Natural killer cell treated with Interleukin-12 subunit alpha and Interleukin-12 subunit beta and Interleukin-15 and Interleukin-18, amount 100 ng/mL, for 72 hours (primary cell): Measurements from ENCODE around the gene MTCL1. TPM values are rescaled to one million over a fixed set of nuclear protein-coding genes. Genes with fewer than 3 reads are reported as not detected.
A peak's percentile ranks its signal among the peaks of the same experiment; 100 is the strongest.

Experiments
- ATAC-seq, 2 donors: fragments of 150-1000 bp; cut with Tn5 transposase in 1 of 2; sonication (Bioruptor Pico), chemical (Tn5 transposase) in 1 of 2; 2 replicates each; pipeline ENCODE4 v1.10.0; 2021
- DNase-seq: peaks from one replicate; pipeline ENCODE4 v3.0.0; 2022; ENCODE audit warnings: low spot score
- H3K27ac Mint-ChIP-seq, 2 donors: 1 replicate in 1 of 2; 2 replicates in 1 of 2; pipeline ENCODE4 v1.8.0; 2022; ENCODE audit warnings: mixed read lengths in 2 of 2, mild to moderate bottlenecking in 1 of 2, moderate library complexity in 1 of 2
- H3K27me3 Mint-ChIP-seq, 2 donors: 1 replicate in 1 of 2; 2 replicates in 1 of 2; pipeline ENCODE4 v1.8.0; 2022; ENCODE audit warnings: mixed read lengths in 2 of 2
- H3K36me3 Mint-ChIP-seq: one replicate; pipeline ENCODE4 v1.8.0; 2022; ENCODE audit warnings: mixed read lengths
- H3K4me1 Mint-ChIP-seq, 2 donors: 1 replicate in 1 of 2; 2 replicates in 1 of 2; pipeline ENCODE4 v1.8.0; 2022; ENCODE audit warnings: low read depth in 2 of 2, mixed read lengths in 2 of 2, mild to moderate bottlenecking in 1 of 2
- H3K4me3 Mint-ChIP-seq: one replicate; pipeline ENCODE4 v1.8.0; 2022; ENCODE audit warnings: mixed read lengths
- H3K9me3 Mint-ChIP-seq: 2 replicates; pipeline ENCODE4 v1.8.0; 2022; ENCODE audit warnings: mixed read lengths
- total RNA-seq, 2 donors: library from RNA; stranded (reverse); gene quantifications; one replicate each; pipeline ENCODE4 v1.2.3, GENCODE V29; 2022

Gene MTCL1
- total RNA-seq, 2 donors from 2014 or later, result 0.38 to 0.50 TPM

DNA sequence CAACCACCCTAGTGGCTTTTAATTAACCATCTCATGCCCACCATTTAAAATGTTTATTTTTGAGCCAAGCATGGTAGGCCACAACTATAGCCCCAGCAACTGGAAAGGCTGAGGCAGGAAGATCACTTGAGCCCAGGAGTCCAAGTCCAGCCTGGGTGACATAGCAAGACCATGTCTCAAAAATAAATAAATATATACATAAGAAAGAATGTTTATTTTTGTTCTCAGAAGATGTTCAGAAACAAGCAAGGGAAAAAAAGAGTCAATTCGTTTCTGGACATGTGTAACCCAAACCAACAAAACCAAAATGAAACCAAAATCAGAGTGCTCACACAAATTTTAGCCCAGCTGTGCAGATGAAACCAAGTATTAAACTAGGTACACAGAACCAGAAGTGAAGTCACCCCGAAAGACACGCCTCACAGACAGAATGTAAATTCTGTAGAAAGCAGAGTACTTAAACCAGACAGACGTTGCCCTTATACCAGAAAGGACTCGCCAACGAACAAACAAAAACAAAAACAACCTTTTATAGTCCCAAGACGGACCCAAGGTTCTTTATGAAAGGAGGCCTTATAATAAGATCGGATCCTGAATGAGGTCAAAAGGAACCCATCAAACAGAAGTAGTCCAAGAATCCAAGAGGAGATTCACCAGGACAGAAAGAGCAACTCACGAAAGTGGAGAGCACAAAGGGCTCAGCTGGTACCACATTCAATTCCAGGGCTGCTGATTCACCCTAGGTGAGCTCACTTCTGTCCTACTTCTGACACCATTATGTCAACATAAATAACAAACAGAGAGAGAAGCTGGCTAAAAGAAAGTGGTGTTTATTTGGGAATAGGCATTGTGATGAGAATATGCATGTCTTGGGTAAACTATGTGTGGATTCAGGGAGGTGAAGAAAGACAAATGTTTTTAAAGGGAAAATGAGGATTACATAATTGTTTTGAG, 31.8 kb upstream of the MTCL1 start:
- peaks cover 0 to 3% of the 10 kb centered on the region in 2 donors for H3K27me3 Mint-ChIP-seq
- ATAC-seq (no peak), DNase-seq (no peak)
- no peaks in the 10 kb centered on the region for H3K4me1 Mint-ChIP-seq
- no peaks in the 10 kb centered on the region for H3K9me3 Mint-ChIP-seq
- H3K36me3 Mint-ChIP-seq, result no peaks in the 10 kb centered on the region
- H3K4me3 Mint-ChIP-seq, result no peak overlapping the region
- no peak overlapping the region for H3K27ac Mint-ChIP-seq

DNA sequence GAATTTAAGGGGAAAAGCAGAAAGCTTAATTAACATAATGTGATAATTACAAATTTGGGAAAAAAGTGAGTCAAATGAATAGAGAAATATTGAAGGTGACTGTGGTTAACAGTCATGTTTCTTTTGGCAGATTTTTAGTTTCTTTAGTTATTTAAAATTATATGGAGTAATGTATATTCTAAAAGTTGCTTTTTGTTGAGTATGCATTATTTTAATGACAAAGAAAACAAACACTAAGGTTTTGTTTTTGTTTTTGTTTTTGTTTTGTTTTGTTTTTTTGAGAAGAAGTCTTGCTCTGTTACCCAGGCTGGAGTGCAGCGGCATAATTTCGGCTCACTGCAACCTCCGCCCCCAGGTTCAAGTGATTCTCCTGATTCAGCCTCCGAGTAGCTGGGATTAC, 30.3 kb upstream of the MTCL1 start:
- ATAC-seq, result no peak
- no peak overlapping the region for H3K27ac Mint-ChIP-seq
- H3K36me3 Mint-ChIP-seq, result no peaks in the 10 kb centered on the region
- H3K9me3 Mint-ChIP-seq, result no peaks in the 10 kb centered on the region
- peaks cover 0 to 3% of the 10 kb centered on the region in 2 donors for H3K27me3 Mint-ChIP-seq
- H3K4me1 Mint-ChIP-seq, result no peaks in the 10 kb centered on the region
- no peak for DNase-seq
- no peak overlapping the region for H3K4me3 Mint-ChIP-seq

DNA sequence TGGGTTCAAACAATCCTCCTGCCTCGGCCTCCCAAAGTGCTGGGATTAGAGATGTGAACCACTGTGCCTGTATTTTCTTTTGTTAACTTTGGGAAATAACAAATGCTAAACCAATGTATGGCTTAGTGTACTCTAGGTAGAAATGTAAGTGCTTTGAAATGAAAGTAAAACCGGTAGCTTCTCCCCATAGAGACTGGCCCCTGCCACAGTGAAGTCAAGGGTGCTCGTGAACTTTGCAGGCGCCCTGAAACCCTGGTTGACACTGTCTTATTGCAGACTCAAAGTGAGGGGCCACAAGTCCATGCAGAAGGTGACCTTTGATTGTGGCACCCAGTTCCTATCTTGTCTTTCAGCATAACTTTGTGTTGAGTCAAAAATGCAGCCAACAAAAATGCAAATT, 24.2 kb upstream of the MTCL1 start:
- Mint-ChIP-seq H3K4me1 (no peaks in the 10 kb centered on the region), H3K27ac (no peak overlapping the region), H3K27me3 (peaks cover 0 to under 1% of the 10 kb centered on the region in 2 donors), H3K36me3 (no peaks in the 10 kb centered on the region), H3K4me3 (no peak overlapping the region), H3K9me3 (no peaks in the 10 kb centered on the region)
- DNase-seq (no peak), ATAC-seq (no peak)

DNA sequence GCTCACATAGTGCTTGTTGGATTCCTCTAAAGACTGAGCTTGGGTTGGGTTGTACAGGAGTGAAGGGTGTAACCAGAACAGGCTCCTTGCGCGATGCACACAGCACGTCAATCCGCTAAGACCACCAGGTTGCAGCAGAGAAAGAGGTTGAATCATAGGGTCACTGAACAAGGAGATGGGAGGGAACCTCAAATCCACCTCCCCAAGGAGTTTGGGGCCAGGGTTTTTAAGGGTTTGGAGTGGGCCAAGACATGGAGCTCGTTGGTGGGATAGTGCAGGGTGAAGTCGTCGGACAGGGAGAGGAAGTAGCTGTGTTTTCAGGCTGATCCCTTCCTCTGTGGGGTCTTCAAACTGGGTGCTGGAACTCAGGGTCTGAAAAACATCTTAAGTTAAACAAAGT, 20.8 kb upstream of the MTCL1 start:
- Mint-ChIP-seq H3K9me3 (no peaks in the 10 kb centered on the region), H3K27ac (no peak overlapping the region), H3K36me3 (no peaks in the 10 kb centered on the region), H3K4me1 (no peaks in the 10 kb centered on the region), H3K4me3 (no peak overlapping the region), H3K27me3 (peaks cover 0 to 4% of the 10 kb centered on the region in 2 donors)
- ATAC-seq (no peak), DNase-seq (no peak)

DNA sequence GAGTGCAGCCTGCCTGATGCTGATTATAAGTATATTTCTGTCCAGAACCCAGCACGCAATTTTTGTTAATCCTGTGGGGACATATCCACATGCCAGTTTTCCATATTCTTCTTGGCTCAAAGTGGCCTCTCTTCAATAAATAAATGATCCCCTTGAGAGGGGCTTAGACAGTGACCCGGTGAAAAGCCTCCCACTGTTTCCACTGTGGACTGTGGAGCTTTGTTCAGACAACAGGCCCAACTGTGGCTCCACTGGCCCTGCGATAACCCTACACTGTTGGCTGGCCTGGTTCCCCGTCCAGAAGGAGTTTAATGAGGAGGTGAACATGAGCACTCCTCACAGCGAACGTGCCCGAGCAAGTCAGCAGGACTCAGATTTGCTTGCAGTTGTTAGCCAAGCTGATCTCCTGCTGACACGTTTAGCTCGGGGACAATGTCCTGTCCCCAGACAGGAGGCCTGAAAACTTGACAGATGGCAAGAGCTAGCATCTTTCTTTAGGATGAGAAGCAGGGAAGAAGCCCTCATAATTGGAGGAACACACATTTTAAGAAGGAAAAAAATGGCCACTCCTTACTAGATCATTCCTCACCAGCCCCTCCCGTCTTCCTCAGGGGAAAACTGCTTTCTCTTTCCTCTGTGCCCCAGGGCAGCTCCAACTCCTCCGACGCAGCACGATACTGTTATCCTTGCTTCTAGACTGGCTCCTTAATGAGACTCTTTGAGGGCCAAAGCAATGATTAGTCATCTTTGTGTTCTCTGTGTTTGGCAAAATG, 20.0 kb upstream of the MTCL1 start:
- no peak for DNase-seq
- no peak overlapping the region for H3K4me3 Mint-ChIP-seq
- H3K27ac Mint-ChIP-seq, result no peak overlapping the region
- peaks cover 0 to 11% of the 10 kb centered on the region in 2 donors for H3K27me3 Mint-ChIP-seq
- H3K4me1 Mint-ChIP-seq, result no peaks in the 10 kb centered on the region
- H3K9me3 Mint-ChIP-seq, result no peaks in the 10 kb centered on the region
- ATAC-seq, result peak in 1 of 2 donors; percentile 9
- no peaks in the 10 kb centered on the region for H3K36me3 Mint-ChIP-seq

DNA sequence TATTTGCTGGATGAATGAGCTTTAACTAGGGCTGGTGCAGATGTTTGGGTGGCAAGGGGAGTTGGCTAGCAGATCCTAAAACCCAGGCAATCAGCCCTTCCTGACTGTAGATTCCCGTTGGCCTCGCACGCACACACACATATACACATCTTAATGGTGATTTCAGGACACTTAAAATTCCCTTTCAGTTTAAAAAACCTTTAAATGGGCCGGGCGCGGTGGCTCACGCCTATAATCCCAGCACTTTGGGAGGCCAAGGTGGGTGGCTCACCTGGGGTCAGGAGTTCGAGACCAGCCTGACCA, 19.5 kb upstream of the MTCL1 start:
- H3K36me3 Mint-ChIP-seq, result no peaks in the 10 kb centered on the region
- no peak for ATAC-seq
- H3K9me3 Mint-ChIP-seq, result no peaks in the 10 kb centered on the region
- DNase-seq, result no peak
- no peak overlapping the region for H3K27ac Mint-ChIP-seq
- no peak overlapping the region for H3K4me3 Mint-ChIP-seq
- no peaks in the 10 kb centered on the region for H3K4me1 Mint-ChIP-seq
- H3K27me3 Mint-ChIP-seq, result peaks cover 0 to 12% of the 10 kb centered on the region in 2 donors

DNA sequence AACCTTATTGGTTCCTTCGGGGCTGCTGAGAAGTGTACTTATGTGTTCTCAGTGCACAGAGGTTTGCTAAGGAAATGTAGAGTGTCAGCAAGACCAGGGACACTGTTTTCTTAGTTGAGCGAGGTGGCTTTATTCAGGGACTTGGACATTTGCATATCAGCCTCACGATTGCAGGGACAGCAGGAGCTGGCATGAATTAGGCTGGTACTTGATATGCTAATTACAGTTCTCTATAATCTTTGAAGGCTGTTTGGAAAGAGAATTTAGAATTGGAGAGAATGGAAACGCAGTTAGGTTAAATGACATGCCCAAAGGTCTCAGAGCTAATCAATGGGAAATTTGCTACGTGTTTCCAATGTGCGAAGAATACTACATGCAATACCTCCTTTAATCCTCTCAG, 18.7 kb upstream of the MTCL1 start:
- no peaks in the 10 kb centered on the region for H3K9me3 Mint-ChIP-seq
- H3K27me3 Mint-ChIP-seq, result peaks cover 0 to 12% of the 10 kb centered on the region in 2 donors
- H3K36me3 Mint-ChIP-seq, result no peaks in the 10 kb centered on the region
- no peak overlapping the region for H3K27ac Mint-ChIP-seq
- H3K4me1 Mint-ChIP-seq, result no peaks in the 10 kb centered on the region
- ATAC-seq (no peak), DNase-seq (no peak)
- H3K4me3 Mint-ChIP-seq, result no peak overlapping the region

DNA sequence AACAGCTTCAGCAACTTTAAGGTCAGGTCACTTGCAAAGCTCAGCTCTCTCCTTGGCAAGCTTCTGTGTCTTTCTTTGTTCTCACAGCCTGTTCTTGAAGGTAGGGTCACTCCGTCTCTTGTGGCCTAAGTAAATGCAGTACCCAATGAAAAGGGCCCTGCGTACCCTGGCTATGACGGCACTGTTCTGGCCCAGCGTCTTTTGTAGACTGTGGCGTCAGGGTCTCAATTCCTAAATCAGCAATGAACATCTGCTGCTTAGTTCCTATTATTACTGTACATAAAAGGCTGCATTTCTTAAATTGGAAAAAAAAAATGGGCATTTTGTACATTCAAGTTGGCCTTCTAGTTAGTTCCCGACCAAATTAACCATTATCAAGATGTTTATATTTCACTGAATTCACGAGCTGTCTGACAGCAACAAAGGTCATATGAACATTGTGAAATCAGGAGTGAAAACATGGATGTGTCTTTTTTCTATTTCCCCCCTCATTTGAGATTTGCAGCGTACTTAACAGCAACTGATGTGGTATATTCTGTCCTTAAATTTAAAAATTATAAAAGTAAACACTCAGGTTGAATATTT, 17.0 kb upstream of the MTCL1 start:
- Mint-ChIP-seq H3K27ac (no peak overlapping the region), H3K4me3 (no peak overlapping the region), H3K4me1 (no peaks in the 10 kb centered on the region), H3K27me3 (peaks cover 3 to 12% of the 10 kb centered on the region in 2 donors), H3K9me3 (no peaks in the 10 kb centered on the region), H3K36me3 (no peaks in the 10 kb centered on the region)
- no peak for ATAC-seq
- no peak for DNase-seq

DNA sequence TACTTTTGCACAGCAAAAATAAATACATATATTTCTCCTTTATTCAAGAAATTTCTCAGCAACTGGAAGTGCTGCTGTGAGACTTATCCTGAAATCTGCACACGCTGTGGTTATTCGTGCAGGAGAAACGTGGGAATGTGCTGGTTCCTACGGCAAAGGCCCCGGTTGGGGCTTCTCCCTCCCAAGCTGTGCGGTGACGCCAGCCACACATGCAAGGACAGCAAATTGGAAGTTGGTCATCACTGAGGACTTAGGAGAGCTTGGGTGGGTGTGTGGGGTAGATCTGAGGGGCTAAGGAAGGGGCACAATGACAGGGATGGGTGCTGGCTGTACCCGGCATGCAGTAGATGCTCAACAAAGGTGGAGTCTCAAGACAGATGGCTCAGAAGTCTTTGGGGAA, 16.5 kb upstream of the MTCL1 start:
- no peak for DNase-seq
- Mint-ChIP-seq H3K9me3 (no peaks in the 10 kb centered on the region), H3K27me3 (peaks cover 3 to 12% of the 10 kb centered on the region in 2 donors), H3K4me1 (no peaks in the 10 kb centered on the region), H3K27ac (no peak overlapping the region), H3K4me3 (no peak overlapping the region), H3K36me3 (no peaks in the 10 kb centered on the region)
- no peak for ATAC-seq

DNA sequence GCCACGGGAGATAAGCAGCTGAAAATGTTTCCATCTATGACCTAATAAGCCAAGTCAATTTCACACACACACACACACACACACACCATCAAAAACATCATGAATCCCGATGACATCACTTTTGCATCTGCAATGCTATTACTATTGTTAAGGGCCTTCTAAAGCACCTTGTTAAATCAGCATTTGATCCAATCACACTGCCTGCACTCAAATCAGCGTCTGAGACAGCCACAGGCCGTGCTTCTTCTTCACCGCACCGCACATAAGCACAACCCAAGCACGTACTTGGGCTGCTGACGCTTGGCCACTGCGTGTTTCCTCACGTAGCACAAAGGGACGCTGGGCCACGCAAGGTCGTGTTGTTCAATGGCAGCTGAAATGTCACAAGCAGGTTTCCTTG, 15.8 kb upstream of the MTCL1 start:
- H3K4me3 Mint-ChIP-seq, result no peak overlapping the region
- H3K4me1 Mint-ChIP-seq, result no peaks in the 10 kb centered on the region
- H3K9me3 Mint-ChIP-seq, result no peaks in the 10 kb centered on the region
- H3K36me3 Mint-ChIP-seq, result no peaks in the 10 kb centered on the region
- no peak overlapping the region for H3K27ac Mint-ChIP-seq
- ATAC-seq (no peak), DNase-seq (no peak)
- peaks cover 3 to 12% of the 10 kb centered on the region in 2 donors for H3K27me3 Mint-ChIP-seq

DNA sequence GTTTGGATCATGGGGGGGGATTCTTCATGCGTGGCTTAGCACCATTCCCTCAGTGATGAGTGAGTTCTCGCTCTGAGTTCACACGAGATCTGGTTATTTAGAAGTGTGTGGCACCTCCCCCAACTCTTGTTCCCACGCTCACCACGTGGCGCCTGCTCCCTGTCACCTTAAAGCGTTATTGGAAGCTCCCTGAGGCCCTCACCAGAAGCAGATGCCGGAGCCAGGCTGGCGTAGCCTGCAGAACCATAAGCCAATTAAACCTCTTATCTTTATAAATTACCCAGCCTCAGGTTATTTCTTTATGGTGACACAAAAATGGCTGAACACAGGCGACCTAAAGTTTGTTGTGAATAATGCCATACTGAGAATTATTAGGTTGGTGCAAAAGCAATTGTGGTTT, 10.5 kb upstream of the MTCL1 start:
- Mint-ChIP-seq H3K27me3 (peaks cover 8 to 18% of the 10 kb centered on the region in 2 donors), H3K27ac (no peak overlapping the region), H3K4me1 (no peaks in the 10 kb centered on the region), H3K4me3 (no peak overlapping the region), H3K9me3 (no peaks in the 10 kb centered on the region), H3K36me3 (no peaks in the 10 kb centered on the region)
- DNase-seq, result no peak
- ATAC-seq, result no peak

DNA sequence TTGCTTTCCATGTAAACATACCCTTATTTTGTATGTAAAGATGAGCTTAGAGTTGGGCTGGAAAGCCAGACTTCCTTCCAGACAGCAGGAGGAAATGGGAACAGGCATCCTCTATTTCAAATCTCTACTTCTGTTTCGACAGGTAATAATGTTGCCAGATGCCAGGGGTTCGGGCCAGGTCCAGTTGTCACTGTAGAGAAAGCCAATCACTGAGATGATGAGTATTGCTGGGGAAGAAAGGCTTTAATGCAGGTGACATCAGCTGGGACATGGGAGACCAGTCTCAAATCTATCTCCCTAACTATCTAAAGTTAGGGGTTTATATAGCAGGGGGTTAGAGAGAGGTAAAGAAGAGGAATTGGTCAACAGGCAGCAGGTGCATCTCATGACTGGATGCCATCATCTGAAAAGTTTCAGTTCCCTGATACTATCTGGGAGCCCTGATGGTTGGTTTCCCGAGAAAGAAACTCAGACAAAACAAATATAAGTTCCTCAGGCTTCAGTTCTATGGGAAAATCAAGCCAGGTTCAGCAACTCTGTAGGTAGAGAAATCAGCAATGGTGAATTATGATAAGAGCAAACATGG, 9.3 kb upstream of the MTCL1 start:
- no peak overlapping the region for H3K4me3 Mint-ChIP-seq
- H3K27me3 Mint-ChIP-seq, result peaks cover 9 to 19% of the 10 kb centered on the region in 2 donors
- DNase-seq (no peak), ATAC-seq (no peak)
- no peak overlapping the region for H3K27ac Mint-ChIP-seq
- no peaks in the 10 kb centered on the region for H3K36me3 Mint-ChIP-seq
- no peaks in the 10 kb centered on the region for H3K9me3 Mint-ChIP-seq
- no peaks in the 10 kb centered on the region for H3K4me1 Mint-ChIP-seq

DNA sequence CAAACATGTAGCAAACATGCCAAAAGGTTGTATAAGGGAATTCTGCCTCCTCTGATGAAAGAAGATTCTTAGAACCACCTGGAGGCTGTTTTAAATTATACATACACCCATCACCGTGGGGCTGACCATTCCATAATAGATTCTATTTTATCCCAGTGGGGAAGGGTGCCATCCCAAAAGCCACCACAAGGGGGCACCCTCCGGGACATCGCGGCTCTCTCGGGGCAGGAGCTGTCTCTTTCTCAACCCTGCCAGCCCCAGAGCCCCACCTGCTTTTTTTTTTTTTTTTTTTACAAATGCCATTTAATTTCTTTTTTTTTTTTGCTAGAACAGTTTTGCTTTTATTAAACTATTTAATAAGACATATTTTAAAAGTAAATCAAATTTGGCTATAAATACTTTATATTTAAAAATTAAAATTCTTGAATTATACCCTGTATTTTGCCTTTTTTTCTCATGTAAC, 8.6 kb upstream of the MTCL1 start:
- Mint-ChIP-seq H3K4me3 (no peak overlapping the region), H3K36me3 (no peaks in the 10 kb centered on the region), H3K27me3 (peaks cover 9 to 27% of the 10 kb centered on the region in 2 donors), H3K27ac (no peak overlapping the region), H3K4me1 (no peaks in the 10 kb centered on the region), H3K9me3 (no peaks in the 10 kb centered on the region)
- peak; percentile 77 for DNase-seq
- peak; percentile 87 to 90 for ATAC-seq
